NCI-H1417 treated with DMSO at 0.1 percent for 48 hours (cell line): ENCODE measurements around the gene RNF144A.
"Not testable (repeated sequence)": the region's sequence is repeated elsewhere in the genome, so short reads cannot be mapped to it uniquely, and the experiment has no call there.

Experiments
- DNase-seq: peaks from one replicate; lab custom pipeline; 2025; lab: John Stamatoyannopoulos, UW

RNF144A gene

GRCh38 chr2:6917071-6917760 lies at the start of gene RNF144A:
RNF144A (plus strand) TSS chr2:6917412; CDS start chr2:6996927, 79,515 bp downstream.
- DNase-seq: no peak

GRCh38 chr2:6872394-6872793 lies 44.8 kb upstream of the RNF144A start:
- DNase-seq: no peak

GRCh38 chr2:6874032-6874431 lies 43.2 kb upstream of the RNF144A start:
- DNase-seq: no peak

- DNase-seq: no peak
Measured at GRCh38 chr2:6876309-6876708, 40.9 kb upstream of the RNF144A start.

- no peak for DNase-seq
Measured at GRCh38 chr2:6877402-6878304, 39.6 kb upstream of the RNF144A start, which contains the start of gene RSAD2. RSAD2 (plus strand) TSS chr2:6877777; CDS start chr2:6877801, 24 bp downstream.

- DNase-seq: no peak
Measured at GRCh38 chr2:6878549-6878948, 38.7 kb upstream of the RNF144A start.

GRCh38 chr2:6879011-6879410 lies 38.2 kb upstream of the RNF144A start:
- no peak for DNase-seq

GRCh38 chr2:6880200-6880733 lies 36.9 kb upstream of the RNF144A start:
- DNase-seq: no peak

- DNase-seq: no peak
Measured at GRCh38 chr2:6881046-6881445, 36.2 kb upstream of the RNF144A start.

GRCh38 chr2:6881516-6881915 lies 35.7 kb upstream of the RNF144A start:
- no peak for DNase-seq

GRCh38 chr2:6883448-6884122 lies 33.6 kb upstream of the RNF144A start:
- no peak for DNase-seq

GRCh38 chr2:6885551-6885950 lies 31.7 kb upstream of the RNF144A start:
- no peak for DNase-seq

GRCh38 chr2:6885968-6886367 lies 31.2 kb upstream of the RNF144A start:
- DNase-seq: no peak

- DNase-seq: no peak
Measured at GRCh38 chr2:6887751-6888192, 29.4 kb upstream of the RNF144A start.

- DNase-seq: no peak
Measured at GRCh38 chr2:6888724-6889123, 28.5 kb upstream of the RNF144A start.

- DNase-seq: no peak
Measured at GRCh38 chr2:6893876-6894482, 23.2 kb upstream of the RNF144A start.

- no peak for DNase-seq
Measured at GRCh38 chr2:6896930-6897759, 20.1 kb upstream of the RNF144A start.

- DNase-seq: not testable (repeated sequence)
Measured at GRCh38 chr2:6902581-6902980, 14.6 kb upstream of the RNF144A start.

- no peak for DNase-seq
Measured at GRCh38 chr2:6905668-6906067, 11.5 kb upstream of the RNF144A start.

GRCh38 chr2:6906165-6906741 lies 11.0 kb upstream of the RNF144A start:
- DNase-seq: no peak
